Measurements from ENCODE around the gene FBXO10. TPM values are rescaled to one million over a fixed set of nuclear protein-coding genes. Genes with fewer than 3 reads are reported as not detected.

FBXO10 gene
- total RNA-seq, 4 donors from 2014 or later: 4.5 to 5.7 (median 5.6) TPM

DNA sequence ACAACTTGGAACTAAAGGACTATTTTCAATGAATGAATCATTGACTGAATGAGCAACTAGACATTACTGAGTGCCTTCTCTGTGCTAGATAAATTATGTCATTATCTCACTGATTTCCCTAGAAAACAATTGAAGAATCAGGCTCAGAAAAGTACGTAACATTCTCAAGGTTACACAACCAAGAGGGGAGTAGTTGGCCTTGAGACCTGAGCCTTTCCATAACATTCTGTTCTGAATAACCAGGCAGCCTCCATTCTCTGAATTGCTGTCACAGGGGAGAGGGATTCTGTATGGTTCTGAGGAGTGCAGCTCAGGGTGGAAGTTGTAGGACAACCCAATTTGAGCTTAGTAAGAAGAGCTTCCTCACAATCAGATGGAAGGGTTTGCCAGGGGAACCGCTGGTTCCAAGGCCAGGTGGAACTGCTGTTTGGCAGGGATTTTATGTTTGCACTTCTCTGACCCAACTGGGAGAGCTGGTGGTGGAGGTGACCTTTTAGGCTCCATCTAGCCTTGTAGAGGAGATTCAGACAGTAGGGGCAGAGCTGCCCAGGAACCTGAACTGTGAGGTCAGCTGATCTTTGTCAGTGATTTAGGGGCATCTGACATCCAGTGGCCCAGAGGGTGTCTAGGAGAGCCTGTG, 74.1 kb downstream of the FBXO10 start:
- TF ChIP-seq, protein P1, sequence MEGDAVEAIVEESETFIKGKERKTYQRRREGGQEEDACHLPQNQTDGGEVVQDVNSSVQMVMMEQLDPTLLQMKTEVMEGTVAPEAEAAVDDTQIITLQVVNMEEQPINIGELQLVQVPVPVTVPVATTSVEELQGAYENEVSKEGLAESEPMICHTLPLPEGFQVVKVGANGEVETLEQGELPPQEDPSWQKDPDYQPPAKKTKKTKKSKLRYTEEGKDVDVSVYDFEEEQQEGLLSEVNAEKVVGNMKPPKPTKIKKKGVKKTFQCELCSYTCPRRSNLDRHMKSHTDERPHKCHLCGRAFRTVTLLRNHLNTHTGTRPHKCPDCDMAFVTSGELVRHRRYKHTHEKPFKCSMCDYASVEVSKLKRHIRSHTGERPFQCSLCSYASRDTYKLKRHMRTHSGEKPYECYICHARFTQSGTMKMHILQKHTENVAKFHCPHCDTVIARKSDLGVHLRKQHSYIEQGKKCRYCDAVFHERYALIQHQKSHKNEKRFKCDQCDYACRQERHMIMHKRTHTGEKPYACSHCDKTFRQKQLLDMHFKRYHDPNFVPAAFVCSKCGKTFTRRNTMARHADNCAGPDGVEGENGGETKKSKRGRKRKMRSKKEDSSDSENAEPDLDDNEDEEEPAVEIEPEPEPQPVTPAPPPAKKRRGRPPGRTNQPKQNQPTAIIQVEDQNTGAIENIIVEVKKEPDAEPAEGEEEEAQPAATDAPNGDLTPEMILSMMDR (IDR thresholded peaks at IDR 0.05; ENCODE audit: low read depth): no peak

DNA sequence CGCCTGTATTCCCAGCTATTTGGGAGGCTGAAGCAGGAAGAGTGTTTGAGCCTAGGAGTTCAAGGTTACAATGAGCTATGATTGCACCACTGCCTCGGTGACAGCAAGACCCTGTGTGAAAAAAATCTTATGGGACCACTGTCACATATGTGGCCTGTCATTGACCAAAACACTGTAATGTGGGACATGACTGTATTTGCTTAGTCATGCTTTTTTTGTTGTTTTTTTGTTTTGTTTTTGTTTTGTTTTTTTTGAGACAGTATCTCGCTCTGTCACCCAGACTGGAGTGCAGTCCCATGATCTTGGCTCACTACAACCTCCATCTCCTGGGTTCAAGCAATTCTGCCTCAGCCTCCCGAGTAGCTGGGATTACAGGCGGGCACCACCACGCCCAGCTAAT, 76.9 kb downstream of the FBXO10 start:
- TF ChIP-seq, protein P1 (IDR thresholded peaks at IDR 0.05; ENCODE audit: low read depth): no peak

DNA sequence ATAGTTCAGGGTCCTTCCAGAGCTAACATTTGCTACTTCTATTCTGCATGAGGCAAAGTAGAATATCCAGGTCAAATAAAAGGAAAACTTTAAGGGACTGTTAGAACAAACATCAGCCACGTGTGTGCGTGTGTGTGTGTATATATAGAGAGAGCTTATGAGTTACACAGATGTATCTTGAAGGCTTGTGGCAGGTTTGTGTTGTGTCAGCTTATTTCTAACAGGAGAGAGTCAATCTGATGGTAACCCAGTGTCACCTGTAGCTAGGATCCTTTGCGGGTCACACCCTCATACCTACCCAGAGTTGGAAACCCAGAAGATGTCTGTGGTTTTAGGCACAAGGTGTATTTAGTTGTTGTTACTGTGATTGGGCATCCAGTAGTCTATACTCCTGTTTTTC, 77.7 kb downstream of the FBXO10 start:
- TF ChIP-seq, protein P1 (IDR thresholded peaks at IDR 0.05; ENCODE audit: low read depth): no peak

DNA sequence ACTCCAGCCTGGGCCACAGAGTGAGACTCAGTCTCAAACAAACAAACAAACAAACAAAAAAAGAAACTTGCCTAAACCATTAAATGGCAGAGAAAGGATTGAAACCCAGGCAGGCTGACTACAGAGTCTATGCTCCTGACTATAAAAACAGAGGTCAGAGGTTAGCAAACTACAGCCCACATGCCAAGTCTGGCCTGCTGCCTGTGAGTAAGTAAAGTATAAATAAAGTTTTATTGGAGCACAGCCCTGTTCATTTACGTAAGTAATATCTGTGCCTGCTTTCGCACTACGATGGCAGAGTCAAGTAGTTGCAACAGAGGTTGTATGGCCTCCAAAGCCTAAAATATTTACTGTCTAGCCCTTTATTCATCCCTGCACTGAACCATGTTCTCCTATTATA, 78.9 kb downstream of the FBXO10 start:
- TF ChIP-seq, protein P1 (IDR thresholded peaks at IDR 0.05; ENCODE audit: low read depth): no peak

GRCh38 chr9:37496020-37496419, 80.2 kb downstream of the FBXO10 start:
- TF ChIP-seq, protein P1 (IDR thresholded peaks at IDR 0.05; ENCODE audit: low read depth): no peak

DNA sequence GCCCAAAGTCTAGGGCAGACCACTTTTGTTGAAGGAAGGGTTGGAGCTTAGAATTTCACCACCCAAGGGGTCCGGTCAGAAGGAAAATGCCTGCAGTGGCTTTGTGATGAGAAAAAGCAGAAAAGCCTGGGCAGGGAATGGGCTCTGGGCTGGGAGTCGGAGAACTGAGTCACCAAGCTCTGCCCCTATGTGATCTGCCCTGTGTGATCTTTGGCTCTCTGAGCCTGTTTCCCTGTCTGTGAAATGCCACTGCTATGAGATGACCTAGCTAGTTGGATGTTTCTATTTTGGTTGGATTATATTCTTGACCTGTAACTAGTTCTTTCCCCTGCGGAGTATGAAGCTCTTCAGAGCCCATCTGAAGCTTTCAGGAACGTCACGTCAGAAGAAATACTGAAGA, 80.6 kb downstream of the FBXO10 start:
- TF ChIP-seq, protein P1 (IDR thresholded peaks at IDR 0.05; ENCODE audit: low read depth): no peak

DNA sequence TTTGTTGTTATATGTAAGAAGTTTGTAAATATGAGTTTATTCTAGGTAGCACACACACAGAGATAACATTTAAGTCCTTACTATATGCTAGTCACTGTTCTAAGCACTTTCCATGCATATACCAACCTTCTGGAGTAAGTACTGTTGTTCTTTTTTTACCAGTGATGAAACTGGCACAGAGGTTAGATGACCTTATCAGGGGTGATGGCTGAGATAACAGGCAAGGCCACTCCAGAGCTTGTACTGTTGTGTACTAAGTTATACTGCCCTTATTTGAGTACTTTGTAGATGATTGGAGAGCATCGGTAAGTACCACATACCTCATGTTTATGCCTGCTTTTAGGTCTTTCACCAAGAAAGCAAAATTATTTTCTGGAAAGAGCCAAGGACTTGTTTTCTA, 84.2 kb downstream of the FBXO10 start:
- TF ChIP-seq, protein P1 (IDR thresholded peaks at IDR 0.05; ENCODE audit: low read depth): no peak

Data from subcutaneous adipose tissue (tissue), 4 donors.